Mucosa of stomach (tissue), 1 donor: ENCODE results near the gene CXCL12.

Source experiments
- H3K27me3 ChIP-seq: one replicate; pipeline ENCODE4 v1.7.0; 2013; ENCODE audit warnings: mild to moderate bottlenecking, low read length; ENCODE audit not compliant: control insufficient read depth, insufficient read depth
- H3K36me3 ChIP-seq: one replicate; pipeline ENCODE4 v1.7.0; 2013; ENCODE audit warnings: low read length; ENCODE audit not compliant: control insufficient read depth, insufficient read depth
- H3K4me1 ChIP-seq: one replicate; pipeline ENCODE4 v1.7.0; 2013; ENCODE audit warnings: mild to moderate bottlenecking, low read length; ENCODE audit not compliant: control insufficient read depth, insufficient read depth
- H3K4me3 ChIP-seq: one replicate; pipeline ENCODE4 v1.7.0; 2013; ENCODE audit warnings: low read length
- H3K9ac ChIP-seq: one replicate; pipeline ENCODE4 v1.7.0; 2013; ENCODE audit warnings: mild to moderate bottlenecking, low read length, moderate library complexity
- H3K9me3 ChIP-seq: one replicate; pipeline ENCODE4 v1.7.0; 2013; ENCODE audit warnings: mild to moderate bottlenecking, low read length, moderate library complexity; ENCODE audit not compliant: control insufficient read depth
- donor health status: Pancreatic carcinoma.

CXCL12 gene

DNA sequence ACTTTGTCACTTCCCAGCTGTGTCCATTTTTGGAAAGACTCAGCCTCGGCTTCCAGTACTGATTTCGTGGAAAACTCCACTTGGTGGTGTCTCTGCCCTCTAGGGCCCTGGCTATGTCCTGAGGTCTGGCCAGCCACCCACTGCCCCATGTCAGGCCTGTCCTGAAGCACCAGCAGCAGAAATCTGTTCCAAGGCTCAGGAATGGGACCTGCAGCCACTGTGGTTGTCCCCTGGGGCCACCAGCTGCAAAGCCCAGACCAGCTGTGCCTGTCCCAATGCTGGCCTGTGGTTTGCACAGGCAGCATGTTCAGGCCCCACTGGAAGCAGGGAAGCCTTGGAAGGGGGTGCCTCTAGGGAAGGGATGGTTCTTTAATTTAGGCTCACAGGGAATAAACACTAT lies 21.2 kb downstream of the CXCL12 start:
- Histone ChIP-seq H3K27me3 (no peaks in the 10 kb centered on the region), H3K36me3 (no peaks in the 10 kb centered on the region), H3K9me3 (no peaks in the 10 kb centered on the region), H3K4me3 (no peak overlapping the region), H3K4me1 (no peaks in the 10 kb centered on the region), H3K9ac (no peak overlapping the region)

DNA sequence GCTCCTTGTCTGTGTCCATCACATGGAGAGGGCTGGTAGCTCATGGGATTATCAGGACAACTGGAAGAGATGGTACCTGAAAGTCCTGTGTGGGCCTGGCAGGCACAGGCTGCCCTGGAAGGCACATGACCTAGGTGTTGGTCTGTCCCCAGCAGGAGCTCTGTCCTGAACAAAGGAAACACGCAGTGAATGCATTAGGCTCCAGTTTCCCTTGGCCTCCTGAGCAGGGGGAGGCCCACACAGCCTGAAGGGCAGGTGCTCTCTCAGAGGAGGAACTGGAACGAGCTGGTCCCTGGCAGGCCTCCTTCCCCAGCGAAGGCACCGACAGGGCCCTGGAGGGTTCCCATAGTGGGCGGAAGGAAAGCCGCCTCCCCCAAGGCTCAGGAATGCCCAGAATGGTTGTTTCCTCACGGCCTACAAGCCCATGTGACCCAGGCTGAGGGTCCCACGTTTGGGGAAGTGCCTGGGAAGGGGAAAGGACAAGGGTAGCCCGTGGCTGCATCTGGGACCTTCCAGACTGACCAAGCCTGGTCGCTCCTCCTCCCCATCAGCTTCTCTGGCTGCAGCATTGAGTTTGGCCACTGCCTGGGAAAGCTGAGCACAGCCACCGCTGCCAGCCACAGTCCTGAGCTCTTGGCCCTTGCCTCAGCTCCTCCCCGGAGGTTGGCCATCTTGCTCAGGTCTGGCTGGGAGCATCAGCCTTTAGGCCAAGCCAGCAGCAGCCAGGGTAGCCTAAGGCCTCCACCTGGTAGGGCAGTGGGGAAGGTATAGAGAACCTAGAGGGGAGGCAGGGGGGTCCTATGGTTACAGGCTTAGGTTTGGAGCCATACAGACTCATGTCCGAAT lies 21.8 kb downstream of the CXCL12 start:
- H3K4me3 ChIP-seq: no peak overlapping the region
- H3K4me1 ChIP-seq: no peaks in the 10 kb centered on the region
- no peak overlapping the region for H3K9ac ChIP-seq
- H3K27me3 ChIP-seq: no peaks in the 10 kb centered on the region
- no peaks in the 10 kb centered on the region for H3K9me3 ChIP-seq
- H3K36me3 ChIP-seq: no peaks in the 10 kb centered on the region

DNA sequence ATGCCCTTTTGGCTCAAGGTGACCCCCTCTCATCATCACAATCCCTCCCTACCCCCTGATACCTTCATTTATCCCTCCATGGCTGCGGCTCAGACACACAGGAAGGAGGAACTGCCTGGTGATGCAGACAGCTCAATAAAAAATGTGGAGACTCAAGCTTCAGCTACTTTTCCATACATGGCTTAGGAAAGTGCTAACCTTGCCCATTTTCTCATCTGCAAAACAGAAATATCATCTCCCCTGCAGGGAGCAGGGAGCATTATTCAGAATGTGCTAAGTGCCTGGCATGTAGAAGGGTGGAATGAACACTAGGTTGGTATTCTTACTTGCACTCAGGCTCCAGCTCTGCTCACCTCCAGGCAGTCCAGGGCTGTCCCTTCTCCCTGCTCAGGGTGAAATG lies 23.8 kb downstream of the CXCL12 start:
- Histone ChIP-seq H3K9ac (no peak overlapping the region), H3K9me3 (no peaks in the 10 kb centered on the region), H3K4me3 (no peak overlapping the region), H3K27me3 (no peaks in the 10 kb centered on the region), H3K36me3 (no peaks in the 10 kb centered on the region), H3K4me1 (no peaks in the 10 kb centered on the region)

DNA sequence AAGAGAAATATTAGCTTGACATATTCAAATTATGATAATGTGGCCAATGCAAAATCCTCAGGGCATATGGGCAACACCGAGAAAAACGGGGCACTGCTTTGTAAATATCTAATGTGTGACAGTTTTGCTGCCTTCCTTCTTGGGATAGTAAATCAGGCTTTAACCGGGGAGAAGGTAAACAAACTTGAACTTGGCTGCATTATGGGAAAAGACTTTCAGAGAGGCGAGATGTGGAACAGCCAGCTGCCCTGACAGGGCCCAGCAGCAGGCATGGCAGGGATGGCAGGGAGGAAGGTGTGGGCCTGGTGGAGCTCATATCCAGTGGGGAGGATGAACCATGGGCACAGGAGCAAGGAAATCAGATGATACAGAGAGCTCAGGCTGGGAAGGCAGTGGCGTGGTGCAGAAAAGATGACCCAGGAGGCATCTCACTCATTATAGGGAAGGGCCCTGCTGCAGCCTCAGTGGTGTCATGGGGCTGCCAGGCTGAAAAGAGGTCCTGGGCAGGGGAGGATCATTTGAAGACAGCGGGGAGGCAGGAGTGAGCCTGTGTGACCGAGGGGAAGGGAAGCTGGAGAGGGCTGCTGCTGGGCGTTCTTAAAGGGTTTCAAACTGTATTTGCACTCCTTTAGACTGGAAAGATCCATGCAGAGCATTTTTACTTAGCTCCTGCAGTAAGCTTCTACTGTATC lies 26.7 kb downstream of the CXCL12 start:
- no peaks in the 10 kb centered on the region for H3K27me3 ChIP-seq
- no peak overlapping the region for H3K4me3 ChIP-seq
- no peak overlapping the region for H3K9ac ChIP-seq
- H3K4me1 ChIP-seq: no peaks in the 10 kb centered on the region
- H3K36me3 ChIP-seq: no peaks in the 10 kb centered on the region
- H3K9me3 ChIP-seq: no peaks in the 10 kb centered on the region

DNA sequence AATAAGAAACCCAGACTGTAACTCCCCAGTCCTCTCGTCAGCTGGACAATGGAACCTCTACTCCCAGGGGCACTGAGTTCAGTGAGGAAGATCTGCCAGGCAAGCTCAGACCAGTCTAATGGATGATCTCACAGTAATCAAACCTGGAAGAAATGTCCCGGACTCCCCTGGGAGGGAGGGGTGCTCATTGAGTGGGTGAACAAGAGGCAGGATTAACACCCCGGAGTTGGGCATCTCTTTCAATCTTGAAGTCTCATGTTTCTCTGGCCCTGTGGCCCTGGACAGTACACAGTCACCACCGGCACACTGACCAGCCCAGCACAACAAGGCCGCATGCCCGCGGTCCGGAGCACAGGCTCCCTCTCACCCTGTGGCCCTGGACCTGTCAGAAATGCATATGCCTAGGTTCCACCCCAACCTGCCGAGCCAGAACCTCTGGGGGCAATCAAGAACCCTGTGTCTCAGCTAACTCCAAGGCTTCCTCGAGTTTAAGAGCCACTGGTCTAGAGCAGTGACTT lies 27.8 kb downstream of the CXCL12 start:
- H3K4me3 ChIP-seq: no peak overlapping the region
- no peaks in the 10 kb centered on the region for H3K4me1 ChIP-seq
- H3K36me3 ChIP-seq: no peaks in the 10 kb centered on the region
- H3K27me3 ChIP-seq: no peaks in the 10 kb centered on the region
- H3K9ac ChIP-seq: no peak overlapping the region
- H3K9me3 ChIP-seq: no peaks in the 10 kb centered on the region

DNA sequence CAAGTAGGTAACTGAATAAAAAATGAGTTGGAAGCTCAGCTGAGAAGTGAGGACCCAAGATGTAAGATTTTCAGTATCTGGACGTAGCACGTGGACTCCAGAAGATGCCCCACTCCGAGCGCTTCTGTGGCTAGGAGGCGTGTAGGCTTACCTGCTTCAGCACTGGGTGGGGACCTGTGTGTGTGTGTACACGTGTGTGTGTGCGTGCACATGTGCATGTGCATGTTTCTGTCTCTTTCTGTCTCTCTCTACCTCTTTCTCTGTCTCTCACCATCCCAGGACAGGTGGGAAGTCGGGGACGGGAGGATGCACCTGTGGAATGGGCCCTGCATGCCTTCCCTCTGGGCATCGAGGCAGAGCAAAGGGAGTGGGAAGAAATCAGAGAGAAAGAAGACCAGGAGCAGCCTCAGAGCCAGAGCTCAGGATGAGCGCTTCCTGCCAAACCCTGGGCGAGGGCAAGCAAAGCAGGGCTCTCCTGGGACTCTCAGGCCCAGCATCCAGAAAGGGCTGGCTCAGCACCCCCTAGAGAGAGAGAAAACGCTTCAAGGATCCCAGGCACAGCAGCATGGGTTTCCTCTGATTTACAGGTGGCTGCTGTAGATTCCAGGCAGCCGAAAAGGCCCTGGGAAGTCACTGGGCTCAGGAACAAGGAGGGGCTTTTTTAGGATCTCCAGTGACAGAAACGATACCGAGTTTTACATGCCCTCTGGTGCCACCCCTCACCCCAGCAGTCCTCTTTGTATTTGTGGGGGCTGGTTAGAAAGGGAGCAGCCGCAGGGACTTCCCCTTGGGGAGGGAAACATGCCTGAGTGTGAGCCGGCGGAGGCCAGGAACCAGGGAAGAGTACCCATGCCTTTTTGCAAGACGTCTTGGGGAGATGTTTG lies 28.5 kb downstream of the CXCL12 start:
- no peaks in the 10 kb centered on the region for H3K9me3 ChIP-seq
- H3K4me1 ChIP-seq: no peaks in the 10 kb centered on the region
- H3K27me3 ChIP-seq: no peaks in the 10 kb centered on the region
- no peak overlapping the region for H3K9ac ChIP-seq
- H3K4me3 ChIP-seq: no peak overlapping the region
- no peaks in the 10 kb centered on the region for H3K36me3 ChIP-seq

DNA sequence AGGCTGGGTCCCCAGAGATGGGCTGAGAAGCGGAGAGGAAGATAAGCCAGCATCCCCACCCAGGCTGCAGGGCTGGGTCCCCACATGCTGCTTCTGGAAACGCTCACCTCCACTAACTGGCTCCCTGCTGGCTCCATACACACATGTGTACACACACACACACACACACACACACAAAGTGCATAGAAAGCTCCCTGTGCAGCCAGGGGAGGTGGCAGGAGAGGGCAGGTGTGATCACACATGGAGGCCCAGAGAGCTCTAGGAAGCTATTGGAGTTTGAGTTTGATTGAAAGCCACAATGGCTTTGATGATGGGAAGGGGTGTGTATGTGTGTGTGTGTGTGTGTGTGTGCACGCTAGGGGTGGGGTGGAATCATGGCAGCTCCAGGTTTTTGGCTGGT lies 29.3 kb downstream of the CXCL12 start:
- Histone ChIP-seq H3K4me3 (no peak overlapping the region), H3K9ac (no peak overlapping the region), H3K36me3 (no peaks in the 10 kb centered on the region)

DNA sequence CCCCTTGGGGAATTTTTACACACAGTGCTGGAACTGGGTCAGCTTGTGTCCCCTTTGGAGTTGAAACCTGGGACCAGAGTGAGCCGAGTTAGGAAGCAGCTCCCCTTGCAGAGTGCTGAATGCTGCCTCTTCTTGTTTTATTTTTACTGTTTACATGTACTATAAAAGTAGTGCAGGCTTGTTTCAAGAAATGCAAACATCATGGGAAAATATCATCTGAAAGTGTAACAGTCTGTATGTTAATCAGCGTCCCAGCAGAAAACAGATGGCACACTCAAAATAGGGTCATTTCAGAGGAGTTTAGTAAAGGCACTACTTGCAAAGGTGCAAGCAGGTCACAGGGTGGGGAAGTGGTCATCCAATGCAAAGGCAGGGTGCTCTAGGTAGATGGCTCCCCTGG lies 30.1 kb downstream of the CXCL12 start:
- H3K9me3 ChIP-seq: no peaks in the 10 kb centered on the region

More for the DNA sequence above, 29.3 kb downstream of the CXCL12 start:
- no peaks in the 10 kb centered on the region for H3K9me3 ChIP-seq
- no peaks in the 10 kb centered on the region for H3K4me1 ChIP-seq
- H3K27me3 ChIP-seq: no peaks in the 10 kb centered on the region

DNA sequence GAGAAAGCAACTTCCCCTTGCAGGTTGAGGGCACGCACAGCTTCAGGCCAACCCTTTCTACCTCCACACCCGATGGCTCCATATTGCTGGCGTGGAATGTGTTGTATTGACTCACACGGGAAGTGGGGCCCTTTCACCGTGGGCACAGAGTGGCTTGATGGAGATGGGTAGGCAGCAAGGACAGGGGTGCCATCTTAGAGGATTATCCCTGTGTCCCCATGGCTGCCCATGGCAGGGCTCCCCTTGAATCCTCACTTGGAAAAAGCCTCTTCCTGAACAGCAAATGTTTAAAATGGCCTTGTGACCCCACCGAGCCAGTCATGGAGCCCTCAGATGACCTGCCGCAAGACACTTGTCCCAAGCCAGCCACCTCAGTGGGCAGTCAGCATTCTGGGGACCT lies 31.2 kb downstream of the CXCL12 start:
- no peak overlapping the region for H3K4me3 ChIP-seq
- H3K9me3 ChIP-seq: no peaks in the 10 kb centered on the region
- H3K4me1 ChIP-seq: no peaks in the 10 kb centered on the region
- no peaks in the 10 kb centered on the region for H3K27me3 ChIP-seq
- no peaks in the 10 kb centered on the region for H3K36me3 ChIP-seq
- no peak overlapping the region for H3K9ac ChIP-seq

More for the DNA sequence above, 30.1 kb downstream of the CXCL12 start:
- Histone ChIP-seq H3K36me3 (no peaks in the 10 kb centered on the region), H3K27me3 (no peaks in the 10 kb centered on the region), H3K4me3 (no peak overlapping the region), H3K4me1 (no peaks in the 10 kb centered on the region), H3K9ac (no peak overlapping the region)

DNA sequence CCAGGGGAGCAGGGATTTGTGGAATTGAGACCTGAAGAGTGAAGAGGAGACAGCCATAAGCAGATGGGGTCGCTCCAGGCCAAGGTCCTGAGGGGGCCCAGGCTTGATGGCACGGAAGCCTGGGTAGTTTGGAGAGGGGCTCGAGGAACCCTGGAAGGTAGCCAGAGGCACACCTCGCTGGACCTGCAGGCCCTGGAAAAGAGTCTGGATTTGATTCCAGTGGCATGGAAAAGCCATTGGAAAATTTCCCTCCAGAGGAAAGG lies 31.8 kb downstream of the CXCL12 start:
- Histone ChIP-seq H3K4me3 (no peak overlapping the region), H3K9ac (no peak overlapping the region), H3K9me3 (no peaks in the 10 kb centered on the region), H3K4me1 (no peaks in the 10 kb centered on the region), H3K36me3 (no peaks in the 10 kb centered on the region), H3K27me3 (no peaks in the 10 kb centered on the region)

DNA sequence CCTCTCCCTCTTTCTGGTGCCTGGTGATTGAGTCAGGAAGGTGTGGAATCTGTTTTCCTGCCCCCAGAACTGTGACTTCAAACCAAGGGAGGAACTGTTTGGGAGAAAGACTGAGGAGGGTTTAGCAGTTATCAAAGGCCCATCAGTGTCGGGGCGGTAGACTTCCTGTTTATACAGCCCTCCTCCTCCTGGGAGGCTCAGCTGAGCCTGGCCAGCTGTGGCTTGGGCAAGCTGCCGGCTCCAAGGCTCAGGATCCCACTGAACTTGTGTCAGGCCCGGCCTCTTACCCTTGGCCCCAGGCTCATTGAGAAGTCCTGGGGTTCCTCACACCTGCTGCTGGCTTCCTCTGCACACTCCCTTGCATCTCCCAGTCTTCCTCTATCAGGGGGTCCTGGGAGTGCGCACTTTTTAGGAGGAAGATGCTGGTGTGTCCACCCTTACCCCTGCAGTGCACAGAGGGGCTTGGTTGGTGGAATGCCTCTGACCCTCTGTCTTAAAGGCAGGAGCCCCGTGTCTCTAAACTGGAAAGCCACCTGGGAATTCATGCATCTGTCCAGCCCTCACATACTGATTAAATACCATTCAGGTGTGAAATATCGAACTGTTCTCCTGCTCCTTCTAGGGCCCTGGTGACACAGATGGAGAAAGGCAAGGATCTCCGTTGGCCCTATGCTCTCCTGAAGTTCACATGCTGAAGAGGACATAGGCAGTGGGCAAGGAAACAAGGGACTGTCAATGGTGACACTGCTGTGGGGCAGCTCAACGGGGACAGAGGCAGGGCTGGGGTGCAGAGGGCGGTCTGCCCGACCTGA lies 32.4 kb downstream of the CXCL12 start:
- no peak overlapping the region for H3K9ac ChIP-seq
- no peaks in the 10 kb centered on the region for H3K4me1 ChIP-seq
- no peaks in the 10 kb centered on the region for H3K9me3 ChIP-seq
- no peak overlapping the region for H3K4me3 ChIP-seq
- H3K27me3 ChIP-seq: no peaks in the 10 kb centered on the region
- H3K36me3 ChIP-seq: no peaks in the 10 kb centered on the region
